Stimulated activated CD4-positive, alpha-beta T cell treated with anti-CD3 and anti-CD28 coated beads, Interleukin-1b, Interleukin-23, amount 100 ng/mL, for 24 hours (primary cell): ENCODE measurements around the gene CENPC.
"Not testable (repeated sequence)": the region's sequence is repeated elsewhere in the genome, so short reads cannot be mapped to it uniquely, and the experiment has no call there.

ENCODE experiments used
- DNase-seq, 4 experiments: peaks; one replicate each; pipeline ENCODE4 v3.0.0-alpha.2; 2020; ENCODE audit warnings: low read depth in 4 of 4, low spot score in 1 of 4

CENPC gene

DNA sequence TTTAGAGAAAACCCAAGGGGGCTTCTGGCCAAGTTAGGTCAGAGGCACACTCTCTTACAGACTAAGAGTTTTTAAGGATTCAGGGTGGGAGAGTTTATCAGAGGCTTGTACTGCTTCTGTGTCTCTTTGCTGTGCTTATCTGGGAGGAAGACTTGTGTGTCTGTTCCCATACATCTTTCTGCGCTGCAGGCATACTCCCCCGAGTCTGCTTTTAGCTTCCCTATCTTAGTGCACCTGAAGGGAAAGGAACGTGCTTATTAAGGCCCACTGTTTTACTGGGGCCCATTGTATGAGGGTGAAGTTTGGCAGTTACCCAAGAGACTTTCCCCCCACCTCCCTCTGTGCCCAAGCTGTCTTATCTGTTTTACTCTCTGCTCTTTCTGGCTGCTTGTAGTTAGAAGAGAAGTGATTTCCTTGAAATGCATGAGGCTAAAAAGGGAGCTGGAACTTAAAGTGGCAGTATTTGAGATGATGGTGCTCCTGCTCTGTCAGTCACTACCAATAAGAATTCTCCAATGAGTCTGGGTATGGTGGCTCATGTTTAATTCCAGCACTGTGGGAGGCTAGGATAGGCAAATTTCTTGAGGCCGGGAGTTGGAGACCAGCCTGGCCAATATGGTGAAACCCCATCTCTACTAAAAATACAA, 7.0 kb upstream of the CENPC start:
- DNase-seq = not testable (repeated sequence)

- no peak for DNase-seq
These were observed 5.6 kb upstream of the CENPC start for GRCh38 chr4:67550857-67551256.

- no peak for DNase-seq
These were observed 5.1 kb upstream of the CENPC start for GRCh38 chr4:67550451-67550850.

- no peak for DNase-seq
These were observed 3.8 kb upstream of the CENPC start for GRCh38 chr4:67549123-67549522.

DNA sequence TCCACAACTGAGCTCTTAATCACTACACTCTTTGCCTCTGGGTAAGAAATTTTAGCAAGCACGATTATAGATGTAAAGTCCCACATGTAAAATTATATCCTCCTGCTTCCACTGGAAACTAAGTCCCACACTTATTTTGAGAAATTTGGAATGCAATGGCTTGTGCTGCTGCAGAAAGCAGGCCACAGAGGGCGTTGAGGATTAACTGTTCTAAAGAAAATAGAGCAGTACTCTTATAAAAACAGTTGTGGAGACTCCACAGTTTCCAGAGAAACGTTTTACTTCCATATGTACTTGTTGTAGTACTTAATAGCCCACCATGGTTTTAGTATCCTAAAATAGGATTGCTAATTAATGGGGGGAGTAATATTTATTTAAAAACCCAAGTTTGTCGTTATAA, 1.7 kb upstream of the CENPC start:
- DNase-seq = no peak

DNA sequence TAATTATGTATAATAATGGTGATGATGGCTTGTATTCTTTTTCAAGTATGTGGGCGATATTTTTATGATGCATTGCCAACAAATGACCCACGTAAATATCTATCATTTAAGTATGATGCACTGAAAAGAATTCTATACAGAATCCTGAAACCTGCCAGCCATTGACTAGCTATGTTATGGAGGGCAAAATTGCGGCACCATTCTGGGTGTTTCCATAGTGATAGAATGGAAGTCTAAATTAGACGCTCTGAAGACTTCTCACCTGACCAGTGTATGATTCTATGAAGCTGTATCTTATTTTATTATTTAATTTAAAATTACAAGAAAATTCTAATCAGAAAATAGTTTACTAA, 677 bp upstream of the CENPC start:
- DNase-seq = no peak

DNA sequence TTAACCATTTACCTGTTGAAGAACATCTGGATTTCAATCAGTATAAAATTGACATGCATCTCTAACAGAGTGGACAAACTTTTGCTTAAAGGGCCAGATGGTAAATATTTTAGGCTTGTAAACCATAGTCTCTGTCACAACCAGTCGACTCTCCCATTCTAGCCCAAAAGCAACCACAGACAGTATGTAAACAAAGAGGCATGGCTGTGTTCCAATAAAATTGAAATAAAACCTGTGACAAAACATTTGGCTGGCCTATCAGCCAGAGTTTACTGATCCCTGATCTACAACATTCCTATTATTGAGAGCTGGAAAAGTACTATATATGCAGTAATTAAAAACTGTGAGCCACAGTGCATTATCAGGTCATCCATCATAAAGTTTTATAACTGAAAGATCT, 3.2 kb downstream of the CENPC start:
- DNase-seq = no peak

DNA sequence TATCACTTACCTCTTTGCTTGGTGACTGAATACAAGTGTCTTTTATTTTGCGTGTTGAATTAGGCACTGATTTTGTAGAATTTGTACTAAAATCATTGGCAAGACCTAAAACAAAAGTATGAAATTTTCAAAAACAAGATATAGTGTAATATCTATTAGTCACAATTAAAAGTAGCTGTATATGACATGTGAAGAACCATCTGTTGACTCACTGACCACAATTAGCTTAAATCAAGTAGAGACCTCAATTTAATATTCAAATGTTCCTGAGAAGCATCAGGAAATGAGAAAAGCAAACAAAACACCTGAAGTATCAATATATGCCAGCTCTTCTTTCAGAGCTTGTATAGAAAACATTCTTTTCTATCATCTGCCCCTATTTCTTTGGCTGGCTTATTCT, 5.5 kb downstream of the CENPC start:
- no peak for DNase-seq

GRCh38 chr4:67535280-67535840, 9.9 kb downstream of the CENPC start:
- DNase-seq = no peak

DNA sequence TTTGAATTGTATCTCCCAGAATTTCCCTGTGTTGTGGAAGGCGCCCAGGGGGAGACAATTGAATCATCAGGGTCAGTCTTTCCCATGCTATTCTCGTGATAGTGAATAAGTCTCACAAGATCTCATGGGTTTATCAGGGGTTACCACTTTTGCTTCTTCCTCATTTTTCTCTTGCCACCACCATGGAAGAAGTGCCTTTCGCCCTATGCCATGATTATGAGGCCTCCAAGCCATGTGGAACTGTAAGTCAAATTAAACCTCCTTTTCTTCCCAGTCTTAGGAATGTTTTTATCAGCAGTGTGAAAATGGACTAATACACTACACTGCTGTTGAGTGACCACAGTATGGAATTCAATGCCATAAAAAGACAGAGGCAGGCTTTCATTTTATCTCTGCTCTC, 12.2 kb downstream of the CENPC start:
- DNase-seq = no peak

GRCh38 chr4:67532397-67532796, 12.9 kb downstream of the CENPC start:
- not testable (repeated sequence) for DNase-seq

DNA sequence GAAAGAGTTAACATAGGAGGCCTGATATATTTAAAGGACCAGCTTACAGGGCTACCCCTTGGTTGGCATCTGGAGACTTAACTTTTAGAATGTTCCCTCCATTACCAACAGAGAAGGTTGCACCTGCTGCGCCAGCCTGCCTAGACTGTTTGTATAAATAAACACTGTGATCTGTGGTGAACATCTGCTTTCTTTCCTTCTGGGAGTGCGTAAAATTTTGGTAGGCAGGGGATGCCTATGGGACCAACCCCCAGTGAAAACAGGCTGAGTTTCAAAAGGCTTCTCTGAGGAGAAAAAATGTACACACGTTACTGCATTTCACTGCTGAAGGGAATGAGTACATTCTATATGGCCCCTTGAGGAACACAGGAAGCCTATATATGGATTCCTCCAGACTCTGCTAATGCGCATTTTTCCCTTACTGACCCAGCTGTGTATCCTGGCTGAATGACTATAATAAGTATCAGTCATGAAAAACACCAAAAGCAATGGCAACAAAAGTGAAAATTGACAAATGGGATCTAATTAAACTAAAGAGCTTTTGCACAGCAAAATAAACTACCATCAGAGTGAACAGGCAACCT, 13.8 kb downstream of the CENPC start:
- DNase-seq = no peak

- not testable (repeated sequence) for DNase-seq
These were observed 21.2 kb downstream of the CENPC start for GRCh38 chr4:67524140-67524539.

GRCh38 chr4:67522851-67523671, 22.2 kb downstream of the CENPC start:
- no peak for DNase-seq

GRCh38 chr4:67522230-67522629, 23.1 kb downstream of the CENPC start:
- no peak for DNase-seq

DNA sequence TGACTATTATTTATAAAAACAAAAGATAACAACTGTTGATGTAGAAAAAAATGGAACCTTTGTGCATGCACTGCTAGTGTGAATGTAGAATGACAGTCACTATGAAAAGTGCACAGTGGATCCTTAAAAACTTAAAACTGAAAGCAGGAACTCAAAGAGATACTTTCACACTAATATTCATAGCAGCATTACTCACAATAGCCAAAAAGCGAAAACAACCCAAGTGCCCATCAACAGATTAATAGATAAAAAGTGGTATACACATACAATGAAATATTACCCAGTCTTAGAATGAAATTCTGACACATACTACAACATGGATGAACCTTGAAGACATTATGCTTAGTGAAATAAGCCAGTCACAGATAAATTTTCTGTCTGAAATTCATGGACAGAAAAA, 23.8 kb downstream of the CENPC start:
- DNase-seq = no peak

DNA sequence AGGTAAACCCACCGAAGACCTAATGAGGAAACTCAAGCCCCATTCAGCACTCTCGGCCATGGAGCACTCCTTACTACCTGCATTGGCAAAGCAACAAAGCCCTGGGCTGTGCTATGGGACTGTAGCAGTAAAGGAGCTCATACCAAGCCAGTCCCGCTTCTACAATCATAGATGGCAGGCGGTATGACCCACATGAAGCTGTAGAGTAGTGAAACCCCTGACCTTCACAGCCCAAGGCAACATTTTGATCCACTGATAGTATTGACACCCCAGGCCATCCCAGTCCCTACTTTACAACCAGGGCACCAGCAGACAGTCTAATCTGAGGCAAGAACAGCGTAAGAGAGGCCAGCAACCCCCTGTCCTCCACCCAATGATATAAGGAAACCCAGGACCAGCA, 25.2 kb downstream of the CENPC start:
- no peak for DNase-seq

GRCh38 chr4:67512501-67512900, 32.8 kb downstream of the CENPC start:
- no peak for DNase-seq

DNA sequence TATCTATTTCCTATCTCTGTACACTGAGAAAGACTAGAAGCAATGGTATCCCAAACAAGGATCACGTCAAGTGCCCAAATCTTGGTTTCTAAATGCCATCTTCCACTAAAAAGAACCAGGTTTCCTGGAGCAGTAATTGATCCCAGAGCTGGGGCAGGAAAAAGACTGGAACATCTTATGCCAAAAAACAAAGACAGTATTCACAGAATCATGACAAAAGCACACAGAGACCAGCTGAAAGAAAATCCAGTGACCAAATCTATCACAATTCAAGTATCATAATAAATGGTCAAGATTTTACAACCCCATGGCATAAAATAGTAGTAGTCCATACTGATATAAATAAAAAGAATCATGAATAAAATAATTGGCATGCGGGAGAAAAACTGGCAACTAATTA, 44.9 kb downstream of the CENPC start:
- DNase-seq = no peak

DNA sequence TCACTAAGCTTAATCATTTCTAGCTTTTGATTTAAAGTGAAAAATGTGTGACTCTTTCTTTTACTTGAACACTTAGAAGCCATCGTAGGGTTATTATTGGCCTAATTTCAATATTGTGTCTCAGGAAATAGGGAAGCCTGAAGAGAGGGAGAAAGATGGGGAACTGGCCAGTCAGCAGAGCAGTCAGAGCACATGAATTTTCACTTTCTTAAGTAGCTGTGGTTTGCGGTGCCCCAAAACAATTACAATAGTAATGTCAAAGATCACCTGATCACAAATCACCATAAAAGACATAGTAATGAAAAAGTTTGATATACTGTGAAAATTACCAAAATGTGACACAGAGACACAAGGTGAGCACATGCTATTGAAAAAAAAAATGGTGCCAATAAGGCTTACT, 45.5 kb downstream of the CENPC start:
- no peak for DNase-seq

DNA sequence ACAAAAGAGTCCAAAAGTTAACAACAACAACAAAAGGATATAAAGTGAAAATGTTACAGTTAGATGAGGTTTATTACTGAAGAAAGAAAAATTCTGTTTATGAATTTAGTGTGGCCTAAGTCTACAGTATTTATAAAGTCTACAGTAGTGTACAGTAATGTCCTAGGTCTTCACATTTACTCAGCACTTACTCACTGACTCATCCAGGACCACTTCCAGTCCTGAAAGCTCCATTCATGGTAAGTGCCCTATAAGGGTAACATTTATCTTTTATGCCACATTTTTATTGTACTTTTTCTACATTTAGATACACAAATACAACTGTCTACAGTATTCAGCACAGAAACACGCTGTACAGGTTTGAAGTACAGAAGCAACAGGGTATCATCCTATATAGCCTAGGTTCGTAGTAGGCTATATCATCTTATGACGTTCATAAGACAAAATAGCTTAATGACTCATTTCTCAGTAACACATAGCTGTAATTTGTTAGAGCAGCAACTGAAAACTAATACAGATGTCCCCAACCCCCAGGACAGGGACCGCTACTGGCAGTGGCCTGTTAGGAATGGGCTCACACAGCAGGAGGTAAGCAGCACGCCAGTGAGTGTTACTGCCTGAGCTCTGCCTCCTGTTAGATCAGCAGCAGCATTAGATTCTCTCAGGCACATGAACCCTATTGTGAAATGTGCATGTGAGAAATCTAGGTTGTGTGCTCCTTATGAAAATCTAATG, 61.3 kb downstream of the CENPC start:
- no peak for DNase-seq

DNA sequence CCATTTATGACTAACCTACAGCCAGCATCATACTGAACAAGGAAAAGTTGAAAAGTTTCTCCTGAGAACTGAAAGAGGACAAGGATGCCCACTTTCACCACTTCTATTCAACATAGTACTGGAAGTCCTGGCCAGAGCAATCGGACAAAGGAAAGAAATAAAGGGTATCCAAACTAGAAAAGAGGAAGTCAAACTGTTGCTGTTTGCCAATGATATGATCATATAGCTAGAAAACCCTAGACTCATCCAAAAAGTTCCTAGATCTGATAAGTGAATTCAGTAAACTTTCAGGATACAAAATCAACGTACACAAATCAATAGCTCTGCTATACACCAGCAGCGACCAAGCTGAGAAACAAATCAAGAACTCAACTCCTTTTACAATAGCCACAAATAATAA, 64.5 kb downstream of the CENPC start:
- DNase-seq = no peak
